ENCODE data around the gene NSD1.
A peak's percentile ranks its signal among the peaks of the same experiment; 100 is the strongest.
"Not testable (repeated sequence)": the region's sequence is repeated elsewhere in the genome, so short reads cannot be mapped to it uniquely, and the experiment has no call there.

NSD1 gene

GRCh38 chr5:177177847-177178437 lies 44.4 kb downstream of the NSD1 start:
- DNase-seq: not testable (repeated sequence)

GRCh38 chr5:177178733-177179304 lies 45.2 kb downstream of the NSD1 start:
- DNase-seq: no peak

GRCh38 chr5:177179431-177179830 lies 45.9 kb downstream of the NSD1 start:
- DNase-seq: no peak

GRCh38 chr5:177183142-177183541 lies 49.6 kb downstream of the NSD1 start:
- DNase-seq: no peak

GRCh38 chr5:177183766-177184360 lies 50.3 kb downstream of the NSD1 start:
- DNase-seq: no peak

GRCh38 chr5:177185993-177186392 lies 52.4 kb downstream of the NSD1 start:
- DNase-seq: no peak

GRCh38 chr5:177186645-177187044 lies 53.1 kb downstream of the NSD1 start:
- no peak for DNase-seq

- DNase-seq: no peak
Observed at GRCh38 chr5:177188775-177189174, 55.2 kb downstream of the NSD1 start.

GRCh38 chr5:177189416-177189815 lies 55.8 kb downstream of the NSD1 start:
- DNase-seq: no peak

- no peak for DNase-seq
Observed at GRCh38 chr5:177189965-177190364, 56.4 kb downstream of the NSD1 start.

GRCh38 chr5:177194268-177194667 lies 60.7 kb downstream of the NSD1 start:
- peak; percentile 99 for DNase-seq

- no peak for DNase-seq
Observed at GRCh38 chr5:177195307-177195952, 61.9 kb downstream of the NSD1 start.

- no peak for DNase-seq
Observed at GRCh38 chr5:177198738-177199137, 65.2 kb downstream of the NSD1 start.

GRCh38 chr5:177204281-177204680 lies 70.7 kb downstream of the NSD1 start:
- DNase-seq: no peak

- DNase-seq: no peak
Observed at GRCh38 chr5:177209610-177210009, 76.0 kb downstream of the NSD1 start.

- no peak for DNase-seq
Observed at GRCh38 chr5:177212242-177212641, 78.7 kb downstream of the NSD1 start.

- DNase-seq: no peak
Observed at GRCh38 chr5:177220576-177220975, 87.0 kb downstream of the NSD1 start.

GRCh38 chr5:177222269-177222668 lies 88.7 kb downstream of the NSD1 start:
- DNase-seq: no peak

GRCh38 chr5:177225798-177226197 lies 92.2 kb downstream of the NSD1 start:
- DNase-seq: no peak

GRCh38 chr5:177226860-177227259 lies 93.3 kb downstream of the NSD1 start:
- no peak for DNase-seq

- no peak for DNase-seq
Observed at GRCh38 chr5:177228751-177229150, 95.2 kb downstream of the NSD1 start.

GRCh38 chr5:177230660-177231059 lies 97.1 kb downstream of the NSD1 start:
- DNase-seq: no peak

GRCh38 chr5:177231479-177232250 lies 98.1 kb downstream of the NSD1 start:
- DNase-seq: no peak

Data from SW 1271 (cell line).